ENCODE results near the gene FBXW2. TPM values are rescaled to one million over a fixed set of nuclear protein-coding genes. Genes with fewer than 3 reads are reported as not detected.

The FBXW2 gene, protein sequence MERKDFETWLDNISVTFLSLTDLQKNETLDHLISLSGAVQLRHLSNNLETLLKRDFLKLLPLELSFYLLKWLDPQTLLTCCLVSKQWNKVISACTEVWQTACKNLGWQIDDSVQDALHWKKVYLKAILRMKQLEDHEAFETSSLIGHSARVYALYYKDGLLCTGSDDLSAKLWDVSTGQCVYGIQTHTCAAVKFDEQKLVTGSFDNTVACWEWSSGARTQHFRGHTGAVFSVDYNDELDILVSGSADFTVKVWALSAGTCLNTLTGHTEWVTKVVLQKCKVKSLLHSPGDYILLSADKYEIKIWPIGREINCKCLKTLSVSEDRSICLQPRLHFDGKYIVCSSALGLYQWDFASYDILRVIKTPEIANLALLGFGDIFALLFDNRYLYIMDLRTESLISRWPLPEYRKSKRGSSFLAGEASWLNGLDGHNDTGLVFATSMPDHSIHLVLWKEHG
- 31.0 and 40.3 TPM in 2 replicates for total RNA-seq

DNA sequence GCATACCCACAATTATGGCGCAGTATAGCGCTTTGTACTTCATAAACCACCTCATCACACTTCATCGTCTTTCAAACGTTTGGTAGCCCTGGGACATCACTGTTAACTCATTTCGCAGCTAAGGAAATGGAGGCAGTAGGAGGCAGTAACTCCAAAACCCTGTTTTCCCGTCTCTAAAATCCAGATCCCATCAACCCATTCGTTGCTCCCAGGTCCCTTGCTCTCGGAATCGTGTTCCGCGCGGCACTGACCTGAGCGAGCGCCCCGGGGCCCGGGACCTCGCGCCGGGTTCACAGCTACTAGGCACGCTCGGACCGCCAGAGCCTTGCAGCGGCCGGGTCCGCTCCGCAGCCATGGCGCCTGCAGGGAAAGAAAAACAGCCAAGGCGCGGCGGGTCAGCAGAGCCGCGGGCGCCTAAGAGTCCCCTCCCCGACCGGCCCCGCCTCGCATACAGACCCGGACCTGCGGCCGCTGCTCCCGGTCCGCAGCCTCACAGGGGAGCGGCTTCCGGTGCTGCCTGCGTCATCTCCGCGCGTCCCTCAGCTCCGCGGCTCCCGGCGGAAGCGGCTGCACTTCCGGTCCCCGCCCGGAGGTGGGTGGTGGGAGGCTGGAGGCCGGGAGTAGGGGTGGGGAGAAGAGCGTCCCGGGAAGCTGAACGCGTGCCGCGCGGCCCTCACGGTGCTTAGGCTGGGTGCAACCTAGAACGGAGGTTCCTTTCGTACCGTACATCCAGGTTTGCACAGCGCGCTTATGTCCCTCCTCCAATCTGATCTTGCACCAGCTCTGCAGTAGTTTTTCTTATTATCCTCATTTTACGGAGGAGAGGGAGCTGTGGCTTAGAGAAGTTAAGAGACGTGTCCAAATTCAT, at the start of gene FBXW2:
TSS of gene FBXW2 (minus strand) at position 519 of the 868 bp plus-strand sequence. CDS start 5,158 bp downstream, outside the sequence.

DNA sequence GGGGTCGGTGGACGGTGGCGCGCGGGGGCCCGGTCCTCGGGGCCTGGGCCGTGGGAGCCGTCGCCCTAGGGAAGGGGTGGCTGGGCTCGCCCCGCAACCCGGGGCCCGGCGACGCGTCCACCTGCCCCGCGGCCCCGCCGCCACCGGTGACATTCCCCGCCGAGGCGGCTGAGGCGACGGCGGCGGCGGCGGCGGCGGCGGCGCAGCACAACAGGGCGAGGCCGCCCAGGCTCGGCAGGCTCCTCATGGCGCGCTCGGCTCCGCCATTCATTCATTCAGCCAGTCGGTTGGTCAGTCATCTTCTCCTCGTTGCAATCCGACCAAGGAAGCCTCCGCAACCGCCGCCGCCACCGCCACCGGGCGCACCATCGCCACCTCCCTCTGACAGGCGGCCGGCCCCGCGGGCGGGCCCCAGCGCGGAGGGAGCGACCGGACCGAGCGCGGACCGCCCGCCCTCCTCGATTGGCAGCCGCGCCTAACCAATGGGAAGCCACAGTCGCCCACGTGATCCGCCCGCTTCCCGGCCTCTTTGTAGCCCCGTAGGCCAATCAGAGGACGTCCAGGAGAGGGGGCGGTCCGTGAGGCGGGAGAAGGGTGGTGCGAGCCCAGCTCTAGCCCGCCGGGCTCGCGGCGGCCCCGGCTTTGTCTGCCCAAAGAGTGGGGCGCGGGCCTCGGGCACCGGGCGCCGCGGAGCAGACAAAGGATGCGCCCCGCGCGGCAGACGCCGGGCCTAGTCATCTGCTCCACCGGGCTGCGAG, 78.9 kb downstream of the FBXW2 start, which contains the start of gene MEGF9:
TSS of gene MEGF9 (minus strand) at position 383 of the 758 bp plus-strand sequence. CDS start at position 271, 112 bp downstream.

Other genes starting within 250 kb of the FBXW2 start
- 33.5 and 49.5 TPM in 2 replicates for gene CDK5RAP2, start 213.2 kb downstream of the FBXW2 start, total RNA-seq
- 12.3 and 25.4 TPM in 2 replicates for gene MEGF9, start 78.9 kb downstream of the FBXW2 start, total RNA-seq
- gene PSMD5, start 49.5 kb upstream of the FBXW2 start, total RNA-seq: 21.5 and 29.2 TPM in 2 replicates
- 36.1 and 38.3 TPM in 2 replicates for gene PHF19, start 83.8 kb upstream of the FBXW2 start, total RNA-seq
- gene TRAF1, start 133.4 kb upstream of the FBXW2 start, total RNA-seq: 11.9 and 56.1 TPM in 2 replicates